HUES6 (cell line): ENCODE results near the gene BICRA.
"Not testable (repeated sequence)": the region's sequence is repeated elsewhere in the genome, so short reads cannot be mapped to it uniquely, and the experiment has no call there.

Source experiments
- H3K27ac ChIP-seq: 2 replicates; pipeline ENCODE4 v1.7.0; 2013; ENCODE audit warnings: low read depth, mild to moderate bottlenecking, low read length, inconsistent platforms
- H3K27me3 ChIP-seq: 2 replicates; pipeline ENCODE4 v1.6.1; 2013; ENCODE audit warnings: low read length; ENCODE audit not compliant: control insufficient read depth, insufficient read depth
- H3K36me3 ChIP-seq: 2 replicates; pipeline ENCODE4 v1.6.1; 2013; ENCODE audit warnings: low read length; ENCODE audit not compliant: control insufficient read depth, insufficient read depth
- H3K4me1 ChIP-seq: 2 replicates; pipeline ENCODE4 v1.6.1; 2013; ENCODE audit warnings: low read length; ENCODE audit not compliant: control insufficient read depth, insufficient read depth
- H3K4me3 ChIP-seq: 2 replicates; pipeline ENCODE4 v1.5.1; 2013; ENCODE audit warnings: low read depth, low read length
- H3K9ac ChIP-seq: one replicate; pipeline ENCODE4 v1.6.1; 2013; ENCODE audit warnings: mild to moderate bottlenecking, low read length
- H3K9me3 ChIP-seq: 2 replicates; pipeline ENCODE4 v1.6.1; 2013; ENCODE audit warnings: low read depth, low read length; ENCODE audit not compliant: control insufficient read depth, insufficient read depth

BICRA gene

DNA sequence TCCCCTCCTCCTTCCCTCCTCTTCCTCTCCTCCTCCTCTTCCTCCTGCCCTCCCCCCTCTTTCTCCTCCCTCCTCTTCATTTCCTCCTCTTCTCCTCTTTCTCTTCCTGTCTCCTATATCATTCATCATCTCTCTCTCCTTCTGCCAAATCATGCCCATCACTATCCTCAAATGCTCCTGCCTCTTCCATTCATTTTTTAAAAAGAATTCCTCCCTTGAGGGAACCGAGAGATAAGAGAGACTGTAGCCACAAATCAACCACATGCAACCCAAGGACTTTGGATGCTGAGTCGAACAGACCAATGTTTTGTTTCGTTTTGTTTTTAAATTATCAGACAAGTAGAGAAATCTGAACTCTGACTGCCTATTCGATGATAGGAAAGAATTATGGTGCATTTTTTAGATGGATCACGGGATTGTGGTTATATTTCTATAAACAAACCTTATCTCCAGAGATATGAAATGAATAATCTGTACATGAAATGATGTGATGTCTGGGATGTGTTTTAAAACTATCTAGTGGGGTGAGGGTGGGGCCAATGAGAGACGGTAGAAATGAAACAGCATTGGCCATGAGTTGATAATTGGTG, 26.5 kb upstream of the BICRA start:
- no peak overlapping the region for H3K27ac ChIP-seq

DNA sequence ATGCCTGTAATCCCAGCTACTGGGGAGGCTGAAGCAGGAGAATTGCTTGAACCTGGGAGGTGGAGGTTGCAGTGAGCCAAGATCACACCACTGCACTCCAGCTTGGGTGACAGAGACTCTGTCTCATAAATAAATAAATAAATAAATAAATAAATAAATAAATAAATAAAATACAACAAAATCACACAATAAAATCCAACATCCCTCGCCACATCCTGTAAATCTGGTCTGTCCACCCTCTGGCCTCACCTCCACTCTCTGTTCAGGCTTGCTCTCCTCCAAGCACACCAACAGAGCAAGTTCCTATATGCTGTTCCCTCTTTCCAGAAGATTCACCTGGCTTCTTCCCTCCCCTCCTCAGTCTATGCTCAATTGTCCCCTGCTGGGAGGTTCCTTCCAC, 25.8 kb upstream of the BICRA start:
- not testable (repeated sequence) for H3K27ac ChIP-seq, H3K4me3 ChIP-seq, H3K9ac ChIP-seq

More for the DNA sequence above, 26.5 kb upstream of the BICRA start:
- Histone ChIP-seq H3K36me3 (no peaks in the 10 kb centered on the region), H3K4me1 (peaks cover 6% of the 10 kb centered on the region; the same call in 1 of the 2 replicates), H3K9me3 (peaks cover 18% of the 10 kb centered on the region), H3K9ac (no peak overlapping the region), H3K4me3 (no peak overlapping the region), H3K27me3 (no peaks in the 10 kb centered on the region)

DNA sequence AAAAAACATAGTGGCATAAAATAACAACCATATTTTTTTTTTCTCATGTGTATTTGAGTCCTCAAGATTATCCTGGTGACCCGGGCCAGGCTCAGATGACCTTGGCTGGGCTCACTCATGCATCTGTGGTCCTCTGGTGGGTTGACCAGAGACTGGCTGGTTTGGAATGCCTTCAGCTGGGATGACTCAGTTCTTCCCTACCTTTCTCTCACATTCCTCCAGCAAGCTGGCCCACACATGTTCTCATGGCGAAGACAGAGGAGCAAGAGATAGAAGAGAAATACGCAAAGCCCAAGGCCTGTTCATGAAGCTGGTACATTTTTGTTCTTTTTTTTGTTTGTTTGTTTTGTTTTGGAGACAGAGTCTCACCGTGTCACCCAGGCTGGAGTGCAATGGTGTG, 21.6 kb upstream of the BICRA start:
- Histone ChIP-seq H3K36me3 (no peaks in the 10 kb centered on the region), H3K9ac (no peak overlapping the region), H3K27ac (no peak overlapping the region), H3K4me3 (no peak overlapping the region), H3K9me3 (peaks cover 14% of the 10 kb centered on the region), H3K27me3 (no peaks in the 10 kb centered on the region), H3K4me1 (no peaks in the 10 kb centered on the region)

More for the DNA sequence above, 25.8 kb upstream of the BICRA start:
- H3K36me3 ChIP-seq, H3K4me1 ChIP-seq, H3K27me3 ChIP-seq: not testable (repeated sequence)
- peaks cover 18% of the 10 kb centered on the region for H3K9me3 ChIP-seq

DNA sequence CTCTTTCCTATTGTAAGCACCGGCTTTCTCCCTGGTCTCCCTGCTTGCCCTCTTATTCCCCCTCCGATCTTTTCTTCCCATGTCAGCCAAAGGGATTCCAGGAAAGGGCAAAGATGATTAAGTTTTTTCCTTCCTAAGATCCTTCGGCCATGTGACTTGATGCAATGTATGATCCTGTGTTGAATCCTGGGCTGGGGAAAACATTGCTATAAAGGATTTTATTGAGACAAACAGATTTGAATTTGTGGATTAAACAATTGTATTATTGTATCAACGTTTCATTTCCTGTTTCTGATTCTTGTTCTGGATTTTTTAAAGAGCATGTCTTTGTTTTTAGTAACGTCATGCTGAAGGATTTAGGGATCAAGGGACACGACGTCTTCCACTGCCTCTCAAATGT, 19.1 kb upstream of the BICRA start:
- H3K4me1 ChIP-seq: no peaks in the 10 kb centered on the region
- H3K9ac ChIP-seq: no peak overlapping the region
- no peaks in the 10 kb centered on the region for H3K36me3 ChIP-seq

DNA sequence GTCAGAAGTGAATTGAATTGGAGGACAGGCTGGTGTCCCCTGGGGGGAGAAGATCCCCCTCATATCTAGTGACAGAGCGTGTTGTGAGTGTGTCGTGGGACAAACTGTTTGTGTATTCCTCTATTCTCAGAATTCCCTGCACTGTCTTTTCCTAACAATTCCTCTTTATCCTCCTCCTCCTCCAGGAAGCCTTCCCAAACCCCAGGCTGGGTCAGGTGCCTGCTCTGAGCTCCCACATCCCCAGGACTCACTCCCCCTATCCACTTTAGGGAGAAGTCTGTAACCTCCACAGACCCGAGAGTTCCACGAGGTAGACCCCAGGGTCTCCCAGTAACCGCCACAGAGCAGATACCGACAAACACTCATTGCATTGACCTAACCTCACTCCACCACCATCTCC, 15.1 kb upstream of the BICRA start:
- H3K4me3 ChIP-seq: no peak overlapping the region
- no peak overlapping the region for H3K9ac ChIP-seq
- peaks cover 6% of the 10 kb centered on the region for H3K4me1 ChIP-seq
- H3K27me3 ChIP-seq: no peaks in the 10 kb centered on the region
- no peaks in the 10 kb centered on the region for H3K9me3 ChIP-seq
- no peaks in the 10 kb centered on the region for H3K36me3 ChIP-seq
- no peak overlapping the region for H3K27ac ChIP-seq

More for the DNA sequence above, 19.1 kb upstream of the BICRA start:
- Histone ChIP-seq H3K4me3 (no peak overlapping the region), H3K27ac (no peak overlapping the region), H3K27me3 (no peaks in the 10 kb centered on the region), H3K9me3 (peaks cover 14% of the 10 kb centered on the region)

DNA sequence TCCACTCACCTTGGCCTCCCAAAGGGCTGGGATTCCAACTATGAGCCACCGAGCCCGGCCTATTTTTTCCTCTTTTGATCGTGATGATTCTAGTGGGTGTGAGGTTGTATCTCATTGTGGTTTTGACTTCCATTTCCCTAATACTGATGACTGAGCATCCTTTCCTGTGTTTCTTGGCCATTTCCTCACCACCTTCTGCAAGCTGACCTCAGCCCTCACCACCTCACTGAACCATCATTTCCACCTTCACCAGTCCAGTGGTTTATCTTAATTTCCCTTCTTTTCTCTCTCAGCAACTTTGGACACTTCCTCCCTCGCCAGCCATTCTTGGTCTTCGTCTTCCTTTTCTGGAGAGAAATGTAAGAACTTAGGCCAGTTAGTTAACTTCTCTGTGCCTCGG, 13.0 kb upstream of the BICRA start:
- Histone ChIP-seq H3K27ac (no peak overlapping the region), H3K27me3 (no peaks in the 10 kb centered on the region)

DNA sequence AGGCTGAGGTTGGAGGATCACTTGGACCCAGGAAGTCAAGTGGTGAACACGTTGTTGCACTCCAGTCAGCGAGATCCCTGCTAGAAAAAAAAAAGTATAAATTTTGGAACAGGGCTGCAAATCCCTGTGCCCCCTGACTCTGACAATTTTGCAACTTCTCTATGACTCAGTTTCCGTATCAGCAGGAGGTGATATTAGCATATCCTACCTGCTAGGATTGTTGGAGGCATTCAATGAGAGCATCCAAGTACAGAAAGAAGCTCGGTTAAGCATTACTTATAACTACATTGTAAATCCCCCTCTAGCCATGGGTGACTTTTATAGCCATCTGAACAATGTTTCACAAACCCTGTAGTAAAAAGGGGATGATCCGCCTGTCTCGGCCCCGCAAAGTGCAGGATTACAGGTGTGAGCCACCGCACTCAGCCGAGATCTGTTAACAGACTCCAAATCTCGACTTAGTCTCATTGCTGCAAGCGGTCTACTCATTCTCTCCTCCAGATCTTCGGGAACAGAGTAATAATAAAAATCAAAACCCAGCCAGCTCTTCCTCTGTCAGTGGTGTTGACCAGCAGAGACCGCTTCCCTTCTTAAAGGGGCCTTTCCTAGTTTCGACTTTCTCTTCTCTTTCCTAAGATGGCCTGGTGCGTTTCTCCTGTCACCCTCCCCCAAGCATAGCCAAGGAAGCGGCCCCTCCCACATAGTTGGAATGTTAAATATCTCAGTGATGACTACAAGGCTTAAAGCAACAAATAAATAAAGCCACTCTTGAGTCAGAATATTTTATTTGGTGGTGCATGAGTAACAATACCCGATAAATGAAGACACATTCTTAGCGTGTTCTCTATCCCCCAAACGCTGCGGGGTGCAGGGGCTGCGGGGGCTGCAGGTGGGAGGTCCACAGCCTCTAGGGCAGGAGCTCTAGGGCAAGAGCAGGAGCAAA, 10.3 kb upstream of the BICRA start:
- Histone ChIP-seq H3K9me3 (no peaks in the 10 kb centered on the region), H3K36me3 (no peaks in the 10 kb centered on the region), H3K4me3 (peak overlapping the region; percentile 64), H3K9ac (peak overlapping the region; percentile 76), H3K27ac (peak overlapping the region; percentile 69), H3K27me3 (no peaks in the 10 kb centered on the region), H3K4me1 (peaks cover 9% of the 10 kb centered on the region)

More for the DNA sequence above, 13.0 kb upstream of the BICRA start:
- Histone ChIP-seq H3K36me3 (no peaks in the 10 kb centered on the region), H3K9me3 (no peaks in the 10 kb centered on the region), H3K4me3 (no peak overlapping the region), H3K4me1 (peaks cover 6% of the 10 kb centered on the region), H3K9ac (no peak overlapping the region)

DNA sequence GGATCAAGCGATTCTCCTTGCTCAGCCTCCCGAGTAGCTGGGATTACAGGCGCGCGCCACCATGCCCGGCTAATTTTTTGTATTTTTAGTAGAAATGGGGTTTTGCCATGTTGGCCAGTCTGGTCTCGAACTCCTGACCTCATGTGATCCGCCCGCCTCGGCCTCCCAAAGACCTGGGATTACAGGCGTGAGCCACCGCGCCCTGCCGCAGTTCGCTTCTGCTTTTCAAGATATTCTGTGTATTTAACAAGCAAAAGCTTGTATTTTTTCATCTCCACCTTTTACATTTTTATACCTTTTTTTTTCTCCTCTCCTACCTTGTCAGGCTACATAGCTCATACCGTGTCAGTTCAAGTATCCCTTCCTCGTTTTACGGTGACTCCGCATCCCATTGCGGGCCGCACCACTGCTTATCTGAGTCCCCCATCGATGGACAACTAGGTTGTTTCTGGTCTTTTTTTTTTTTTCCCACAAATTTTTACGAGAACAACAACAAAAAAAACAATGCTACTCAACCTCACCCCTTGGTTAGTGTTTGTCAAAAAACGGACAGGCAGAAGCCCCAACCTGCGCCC, 9.2 kb upstream of the BICRA start:
- peak overlapping the region; percentile 64 for H3K4me3 ChIP-seq
- H3K9me3 ChIP-seq, H3K4me1 ChIP-seq, H3K27me3 ChIP-seq, H3K36me3 ChIP-seq: not testable (repeated sequence)
- H3K27ac ChIP-seq: peak overlapping the region; percentile 69
- peak overlapping the region; percentile 61 for H3K9ac ChIP-seq

DNA sequence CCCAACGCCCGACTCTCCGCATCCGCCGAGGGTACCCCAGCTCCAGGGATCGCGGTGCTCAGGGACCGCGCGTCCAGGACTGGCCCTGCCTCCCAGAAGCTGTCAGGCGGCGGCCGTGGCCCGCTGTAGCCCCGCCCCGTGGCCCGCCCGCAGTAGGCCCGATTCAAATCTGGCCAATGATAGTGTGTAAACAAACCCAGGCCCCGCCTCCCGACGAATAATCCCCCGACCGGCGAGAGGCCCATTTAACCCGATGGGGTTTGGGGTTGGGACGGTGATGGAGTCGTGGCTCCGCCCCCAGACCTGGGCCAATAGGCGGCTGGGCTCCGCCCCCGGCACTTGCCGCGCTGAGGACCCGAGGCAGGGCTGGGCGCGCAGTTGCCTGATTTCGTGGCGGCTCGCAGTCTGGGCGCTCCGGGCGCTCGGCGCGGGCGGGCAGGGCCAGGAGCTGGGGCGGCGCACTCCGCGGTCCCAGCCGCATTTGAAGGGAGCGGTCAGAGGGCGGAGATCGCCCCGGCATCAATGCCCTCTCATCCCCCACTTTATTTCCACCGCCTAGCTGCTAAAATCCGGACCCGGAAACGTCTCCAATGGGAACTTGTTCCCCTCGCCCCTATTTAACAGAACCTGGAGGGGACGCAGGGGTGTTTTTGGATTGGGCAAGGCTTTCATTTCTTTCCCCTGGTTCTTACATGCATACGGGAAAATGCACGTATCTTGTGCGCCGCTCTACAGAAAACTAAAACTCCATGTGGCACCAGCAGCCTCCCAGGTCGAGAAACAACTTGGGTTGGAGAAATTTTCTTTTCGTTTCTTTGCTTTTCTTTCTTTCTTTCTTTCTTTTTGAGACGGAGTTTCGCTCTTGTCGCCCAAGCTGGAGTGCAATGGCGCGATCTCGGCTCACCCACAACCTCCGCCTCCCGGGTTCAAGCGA, 8.4 kb upstream of the BICRA start:
- Histone ChIP-seq H3K4me1 (peaks cover 9% of the 10 kb centered on the region), H3K4me3 (peak overlapping the region; percentile 73), H3K9ac (peak overlapping the region; percentile 74), H3K27me3 (no peaks in the 10 kb centered on the region), H3K36me3 (no peaks in the 10 kb centered on the region), H3K9me3 (no peaks in the 10 kb centered on the region), H3K27ac (peak overlapping the region; percentile 80; the same call in 1 of the 2 replicates)

DNA sequence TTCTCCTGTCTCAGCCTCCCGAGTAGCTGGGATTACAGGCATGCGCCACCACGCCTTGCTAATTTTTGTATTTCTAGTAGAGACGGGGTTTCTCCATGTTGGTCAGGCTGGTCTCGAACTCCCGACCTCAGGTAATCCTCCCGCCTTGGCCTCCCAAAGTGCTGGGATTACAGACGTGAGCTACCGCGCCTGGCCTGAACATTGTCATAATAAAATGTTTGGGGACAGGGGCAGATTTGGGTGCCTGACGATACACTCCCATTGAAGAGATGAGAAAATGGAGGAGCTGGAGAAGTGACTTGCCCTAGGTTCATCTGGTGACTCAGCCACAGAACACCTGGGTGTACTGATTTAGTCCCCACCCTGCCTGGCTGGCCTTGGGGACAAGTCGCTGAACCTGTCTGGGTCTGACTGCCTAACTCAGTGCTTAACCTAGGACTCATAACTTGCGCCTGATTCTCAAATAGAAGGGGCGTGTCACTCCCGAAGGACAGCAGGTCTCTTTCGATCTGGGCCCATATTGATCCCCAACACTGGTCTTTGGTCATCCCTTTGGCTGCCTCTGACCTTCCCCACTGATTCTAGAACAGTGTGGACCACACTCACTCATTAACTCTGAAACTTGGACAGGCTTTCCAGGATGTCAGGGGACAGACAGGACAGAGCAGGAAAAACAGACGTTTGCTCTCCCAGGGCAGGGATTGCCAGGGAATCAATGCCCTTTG, 7.6 kb upstream of the BICRA start:
- peak overlapping the region; percentile 80; the same call in 1 of the 2 replicates for H3K27ac ChIP-seq

More for the DNA sequence above, 7.6 kb upstream of the BICRA start:
- Histone ChIP-seq H3K4me1 (peaks cover 9% of the 10 kb centered on the region), H3K9me3 (no peaks in the 10 kb centered on the region), H3K27me3 (no peaks in the 10 kb centered on the region), H3K4me3 (peak overlapping the region; percentile 73), H3K36me3 (no peaks in the 10 kb centered on the region), H3K9ac (peak overlapping the region; percentile 74)
